Right atrium auricular region (tissue), 2 donors: ENCODE measurements around the gene DHRS11. TPM values are rescaled to one million over a fixed set of nuclear protein-coding genes. Genes with fewer than 3 reads are reported as not detected.
"Not testable (repeated sequence)": the region's sequence is repeated elsewhere in the genome, so short reads cannot be mapped to it uniquely, and the experiment has no call there.

Source experiments
- DNase-seq: peaks from one replicate; pipeline ENCODE4 v3.0.0-alpha.2; 2019; ENCODE audit warnings: low spot score
- H3K27ac ChIP-seq, 2 donors: fragments of 200-600 bp; sonication (generic); 1 replicate in 1 of 2; 2 replicates in 1 of 2; pipeline ENCODE4 v1.5.1; 2016 to 2019
- H3K27me3 ChIP-seq, 2 donors: fragments of 200-600 bp; sonication (generic); one replicate each; pipeline versions ENCODE4 v1.5.1 to v1.6.0; 2017 to 2019
- H3K36me3 ChIP-seq: fragments of 200-600 bp; sonication (generic); one replicate; pipeline ENCODE4 v1.5.1; 2016
- H3K4me1 ChIP-seq, 2 donors: fragments of 200-600 bp; sonication (generic); one replicate each; pipeline versions ENCODE4 v1.5.1 to v1.6.0; 2017 to 2019
- H3K4me3 ChIP-seq, 2 donors: fragments of 200-600 bp; sonication (generic); 1 replicate in 1 of 2; 2 replicates in 1 of 2; pipeline ENCODE4 v1.5.1; 2017 to 2019; ENCODE audit warnings: mild to moderate bottlenecking in 1 of 2, moderate library complexity in 1 of 2
- H3K9me3 ChIP-seq, 2 donors: fragments of 200-600 bp; sonication (generic); one replicate each; pipeline ENCODE4 v1.5.1; 2019
- CTCF ChIP-seq, 2 donors: fragments of 200-600 bp; sonication (generic); IDR thresholded peaks; one replicate each; pipeline ENCODE4 v1.5.1; 2019; ENCODE audit warnings: antibody characterized with exemption in 2 of 2
- total RNA-seq, 2 donors: library from RNA; depleted of rRNA; stranded (reverse); fragments of >200 nt; gene quantifications; one replicate each; pipeline ENCODE4 v1.1.0, GENCODE V29; 2016

Gene DHRS11
- total RNA-seq, 2 donors from 2014 or later: 10.5 to 17.3 TPM

GRCh38 chr17:36600936-36601302, 9.2 kb downstream of the DHRS11 start:
- no peak for TF ChIP-seq CTCF (IDR thresholded peaks at IDR 0.05)
- no peaks in the 10 kb centered on the region for H3K9me3 ChIP-seq
- DNase-seq: no peak
- H3K36me3 ChIP-seq: no peaks in the 10 kb centered on the region
- H3K27me3 ChIP-seq: no peaks in the 10 kb centered on the region
- H3K4me1 ChIP-seq: peaks cover 0 to 26% of the 10 kb centered on the region in 2 donors
- peak overlapping the region; percentile 77 to 79 for H3K27ac ChIP-seq
- H3K4me3 ChIP-seq: peak overlapping the region; percentile 60 to 94

GRCh38 chr17:36601303-36602029, 9.8 kb downstream of the DHRS11 start, which contains the start of gene MRM1:
TSS of gene MRM1 (plus strand) at chr17:36601583. CDS start at chr17:36601811, 228 bp downstream.
- Histone ChIP-seq H3K27ac (peak within 1 kb of the TSS; percentile 77 to 79), H3K27me3 (no peaks in the 10 kb centered on the region), H3K36me3 (no peaks in the 10 kb centered on the region), H3K4me3 (peak within 1 kb of the TSS; percentile 60 to 94), H3K9me3 (no peaks in the 10 kb centered on the region), H3K4me1 (peaks cover 0 to 26% of the 10 kb centered on the region in 2 donors)
- TF ChIP-seq CTCF (IDR thresholded peaks at IDR 0.05): peak in 1 of 2 donors; percentile 49
- DNase-seq: peak; percentile 91

- no peaks in the 10 kb centered on the region for H3K27me3 ChIP-seq
- peak overlapping the region; percentile 60 to 94 for H3K4me3 ChIP-seq
- no peak for TF ChIP-seq CTCF (IDR thresholded peaks at IDR 0.05)
- H3K27ac ChIP-seq: peak overlapping the region; percentile 77 to 79
- H3K4me1 ChIP-seq: peaks cover 0 to 26% of the 10 kb centered on the region in 2 donors
- DNase-seq: no peak
- no peaks in the 10 kb centered on the region for H3K9me3 ChIP-seq
- H3K36me3 ChIP-seq: no peaks in the 10 kb centered on the region
Observed at GRCh38 chr17:36602030-36602748, 10.5 kb downstream of the DHRS11 start.

GRCh38 chr17:36602924-36603384, 11.3 kb downstream of the DHRS11 start:
- peak; percentile 69 to 83 for TF ChIP-seq CTCF (IDR thresholded peaks at IDR 0.05)
- no peak for DNase-seq
- peak overlapping the region; percentile 60 to 94 for H3K4me3 ChIP-seq
- peaks cover 0 to 26% of the 10 kb centered on the region in 2 donors for H3K4me1 ChIP-seq
- H3K36me3 ChIP-seq: no peaks in the 10 kb centered on the region
- H3K27me3 ChIP-seq: no peaks in the 10 kb centered on the region
- H3K9me3 ChIP-seq: no peaks in the 10 kb centered on the region
- H3K27ac ChIP-seq: no peak overlapping the region

- H3K27me3 ChIP-seq, H3K4me3 ChIP-seq, H3K36me3 ChIP-seq, H3K27ac ChIP-seq, H3K9me3 ChIP-seq, DNase-seq: not testable (repeated sequence)
- H3K4me1 ChIP-seq: peaks cover 0 to 33% of the 10 kb centered on the region in 2 donors
Observed at GRCh38 chr17:36605028-36605427, 13.3 kb downstream of the DHRS11 start.

GRCh38 chr17:36608280-36608679, 16.6 kb downstream of the DHRS11 start:
- no peak overlapping the region for H3K4me3 ChIP-seq
- no peak overlapping the region for H3K27ac ChIP-seq
- no peaks in the 10 kb centered on the region for H3K27me3 ChIP-seq
- no peak for DNase-seq
- peaks cover 0 to 12% of the 10 kb centered on the region in 2 donors for H3K4me1 ChIP-seq
- H3K36me3 ChIP-seq: no peaks in the 10 kb centered on the region
- no peak for TF ChIP-seq CTCF (IDR thresholded peaks at IDR 0.05)
- H3K9me3 ChIP-seq: no peaks in the 10 kb centered on the region
